ENCODE data around the gene SOHLH1. TPM values are rescaled to one million over a fixed set of nuclear protein-coding genes. Genes with fewer than 3 reads are reported as not detected.

SOHLH1 gene
- total RNA-seq, 4 donors from 2014 or later: not detected

GRCh38 chr9:135703726-135704125 is 4.4 kb upstream of the SOHLH1 start:
- H3K27me3 ChIP-seq: peaks cover 0 to 85% of the 10 kb centered on the region in 2 donors
- WGBS, 2 donors: 20 to 39% methylated on average over 8 to 13 of the region's 14 CpGs
- DNase-seq (ENCODE audit: low spot score in 2 of 2): no peak

GRCh38 chr9:135701959-135702721 is 2.9 kb upstream of the SOHLH1 start, which contains the start of gene KCNT1:
TSS of gene KCNT1 (plus strand) at chr9:135702185. CDS start at chr9:135702259, 74 bp downstream.
- peak in 1 of 2 donors; percentile 36 for DNase-seq (ENCODE audit: low spot score in 2 of 2)
- peaks cover 0 to 71% of the 10 kb centered on the region in 2 donors for H3K27me3 ChIP-seq
- TF ChIP-seq EP300 (IDR thresholded peaks at IDR 0.05) (no peak), CTCF (IDR thresholded peaks at IDR 0.05) (peak; percentile 77 to 92 (median 90))
- peak within 1 kb of the TSS in 1 of 4 donors; percentile 34 for H3K4me3 ChIP-seq
- WGBS, 2 donors: 12 to 30% methylated on average over 20 to 27 of the region's 66 CpGs
- no peaks in the 10 kb centered on the region for H3K9me3 ChIP-seq
- H3K27ac ChIP-seq: no peak within 1 kb of the TSS
- no peaks in the 10 kb centered on the region for H3K36me3 ChIP-seq
- peaks cover 0 to 22% (median 10%) of the 10 kb centered on the region in 4 donors for H3K4me1 ChIP-seq

More at GRCh38 chr9:135703726-135704125, 4.4 kb upstream of the SOHLH1 start:
- H3K27ac ChIP-seq: no peak overlapping the region
- H3K9me3 ChIP-seq: no peaks in the 10 kb centered on the region
- TF ChIP-seq CTCF (IDR thresholded peaks at IDR 0.05) (no peak), EP300 (IDR thresholded peaks at IDR 0.05) (no peak), POLR2A (IDR thresholded peaks at IDR 0.05) (no peak)
- peaks cover 0 to 30% (median 10%) of the 10 kb centered on the region in 4 donors for H3K4me1 ChIP-seq
- no peak overlapping the region for H3K4me3 ChIP-seq
- H3K36me3 ChIP-seq: no peaks in the 10 kb centered on the region

- Histone ChIP-seq H3K36me3 (no peaks in the 10 kb centered on the region), H3K4me3 (peak overlapping the region in 1 of 4 donors; percentile 34), H3K9me3 (no peaks in the 10 kb centered on the region), H3K27ac (no peak overlapping the region), H3K27me3 (peaks cover 0 to 63% of the 10 kb centered on the region in 2 donors), H3K4me1 (peaks cover 0 to 20% (median 10%) of the 10 kb centered on the region in 4 donors)
- no peak for TF ChIP-seq EP300 (IDR thresholded peaks at IDR 0.05)
- TF ChIP-seq CTCF (IDR thresholded peaks at IDR 0.05): no peak
- no peak for TF ChIP-seq POLR2A (IDR thresholded peaks at IDR 0.05)
- no peak for DNase-seq (ENCODE audit: low spot score in 2 of 2)
- WGBS, 2 donors: 17 to 26% methylated on average over 10 to 26 of the region's 40 CpGs
Measured at GRCh38 chr9:135701067-135701958, 2.0 kb upstream of the SOHLH1 start.

- Histone ChIP-seq H3K9me3 (no peaks in the 10 kb centered on the region), H3K27ac (no peak overlapping the region), H3K36me3 (no peaks in the 10 kb centered on the region), H3K4me1 (peaks cover 0 to 20% (median 10%) of the 10 kb centered on the region in 4 donors), H3K4me3 (no peak overlapping the region), H3K27me3 (peaks cover 0 to 55% of the 10 kb centered on the region in 2 donors)
- TF ChIP-seq POLR2A (IDR thresholded peaks at IDR 0.05) (no peak), EP300 (IDR thresholded peaks at IDR 0.05) (no peak), CTCF (IDR thresholded peaks at IDR 0.05) (no peak)
- 71 to 73% methylated on average over 14 to 15 of the region's 15 CpGs for WGBS, 2 donors
- no peak for DNase-seq (ENCODE audit: low spot score in 2 of 2)
Measured at GRCh38 chr9:135700525-135700924, 1.2 kb upstream of the SOHLH1 start.

Data from tibial nerve (tissue), 4 donors.